Stimulated activated CD8-positive, alpha-beta memory T cell treated with anti-CD3 and anti-CD28 coated beads, Interleukin-7, amount 100 ng/mL, for 1 hour (primary cell): ENCODE data around the gene KRT86.

ENCODE experiments used
- DNase-seq, 2 donors: peaks; one replicate each; pipeline ENCODE4 v3.0.0-alpha.2; 2020; ENCODE audit warnings: low read depth in 2 of 2

The KRT86 gene

GRCh38 chr12:52274521-52275120, at the start of gene KRT86:
Gene KRT86, plus strand, starts transcription at chr12:52274645. Its CDS starts 27,272 bp downstream, at chr12:52301917.
- no peak for DNase-seq

- no peak for DNase-seq
Observed at GRCh38 chr12:52225752-52226151, 48.7 kb upstream of the KRT86 start.

GRCh38 chr12:52226446-52226845, 48.0 kb upstream of the KRT86 start:
- DNase-seq: no peak

GRCh38 chr12:52227606-52228166, 46.8 kb upstream of the KRT86 start:
- no peak for DNase-seq

GRCh38 chr12:52228366-52228765, 46.1 kb upstream of the KRT86 start:
- no peak for DNase-seq

GRCh38 chr12:52228931-52229330, 45.5 kb upstream of the KRT86 start:
- no peak for DNase-seq

- DNase-seq: no peak
Observed at GRCh38 chr12:52229836-52230343, 44.6 kb upstream of the KRT86 start.

GRCh38 chr12:52230364-52231281, 43.8 kb upstream of the KRT86 start:
- DNase-seq: no peak

- no peak for DNase-seq
Observed at GRCh38 chr12:52231305-52232202, 42.9 kb upstream of the KRT86 start.

GRCh38 chr12:52232203-52232673, 42.2 kb upstream of the KRT86 start:
- DNase-seq: no peak

GRCh38 chr12:52232674-52233461, 41.6 kb upstream of the KRT86 start, which contains the start of gene KRT7:
Gene KRT7, plus strand, starts transcription at chr12:52233243. Its CDS starts 54 bp downstream, at chr12:52233297.
- DNase-seq: no peak

GRCh38 chr12:52233462-52234207, 40.8 kb upstream of the KRT86 start:
- DNase-seq: no peak

GRCh38 chr12:52234223-52234810, 40.1 kb upstream of the KRT86 start:
- no peak for DNase-seq

- DNase-seq: no peak
Observed at GRCh38 chr12:52235001-52235764, 39.3 kb upstream of the KRT86 start.

GRCh38 chr12:52235822-52236361, 38.6 kb upstream of the KRT86 start:
- no peak for DNase-seq

GRCh38 chr12:52236386-52237050, 37.9 kb upstream of the KRT86 start:
- no peak for DNase-seq

GRCh38 chr12:52238207-52238840, 36.1 kb upstream of the KRT86 start:
- DNase-seq: no peak
